GM23248 (cell line): ENCODE results near the gene KCND2. TPM values are rescaled to one million over a fixed set of nuclear protein-coding genes. Genes with fewer than 3 reads are reported as not detected.

ENCODE experiments used
- DNase-seq: peaks from one replicate; pipeline ENCODE4 v3.0.0-alpha.2; 2015
- H2AFZ ChIP-seq: fragments of 200-600 bp; sonication (generic); 2 replicates; pipeline ENCODE4 v1.6.1; 2016; ENCODE audit warnings: antibody characterized with exemption
- H3F3A ChIP-seq: fragments of 200-600 bp; sonication (generic); 2 replicates; pipeline ENCODE4 v1.6.1; 2016; ENCODE audit warnings: mild to moderate bottlenecking, antibody characterized with exemption, mixed run types; ENCODE audit not compliant: insufficient read depth
- H3K27ac ChIP-seq: fragments of 200-600 bp; sonication (generic); 2 replicates; pipeline ENCODE4 v1.5.1; 2016; ENCODE audit warnings: mild to moderate bottlenecking
- H3K27me3 ChIP-seq: fragments of 200-600 bp; sonication (generic); replicated peaks from 2 replicates; pipeline ENCODE4 v1.6.1; 2016; ENCODE audit warnings: mild to moderate bottlenecking; ENCODE audit not compliant: insufficient read depth
- H3K36me3 ChIP-seq: fragments of 200-600 bp; sonication (generic); 2 replicates; pipeline ENCODE4 v1.6.1; 2016; ENCODE audit warnings: low read depth, mild to moderate bottlenecking
- H3K4me1 ChIP-seq: fragments of 200-600 bp; sonication (generic); 2 replicates; pipeline ENCODE4 v1.6.1; 2016; ENCODE audit warnings: mild to moderate bottlenecking; ENCODE audit not compliant: insufficient read depth
- H3K4me2 ChIP-seq: fragments of 200-600 bp; sonication (generic); one replicate; pipeline ENCODE4 v1.6.1; 2016; ENCODE audit warnings: mild to moderate bottlenecking; ENCODE audit not compliant: unreplicated experiment
- H3K4me3 ChIP-seq: fragments of 200-600 bp; sonication (generic); 2 replicates; pipeline ENCODE4 v1.5.1; 2016; ENCODE audit warnings: mild to moderate bottlenecking
- H3K79me2 ChIP-seq: fragments of 200-600 bp; sonication (generic); 2 replicates; pipeline ENCODE4 v1.6.1; 2016; ENCODE audit warnings: mild to moderate bottlenecking; ENCODE audit not compliant: insufficient read depth
- H3K9ac ChIP-seq: fragments of 200-600 bp; sonication (generic); 2 replicates; pipeline ENCODE4 v1.6.1; 2016; ENCODE audit warnings: mild to moderate bottlenecking
- H3K9me2 ChIP-seq: fragments of 200-600 bp; sonication (generic); 2 replicates; pipeline ENCODE4 v1.6.1; 2016; ENCODE audit warnings: mixed run types, mild to moderate bottlenecking, moderate library complexity; ENCODE audit not compliant: insufficient read depth
- H3K9me3 ChIP-seq: fragments of 200-600 bp; sonication (generic); one replicate; pipeline ENCODE4 v1.6.1; 2017; ENCODE audit warnings: low read depth
- H4K20me1 ChIP-seq: fragments of 200-600 bp; sonication (generic); 2 replicates; pipeline ENCODE4 v1.6.0; 2016; ENCODE audit not compliant: insufficient read depth
- EZH2 ChIP-seq: fragments of 200-600 bp; sonication (generic); IDR thresholded peaks from 2 replicates; pipeline ENCODE4 v1.6.1; 2018; ENCODE audit warnings: antibody characterized with exemption, mild to moderate bottlenecking; ENCODE audit not compliant: insufficient read depth, poor library complexity, severe bottlenecking
- EZH2phosphoT487 ChIP-seq: fragments of 200-600 bp; sonication (generic); IDR thresholded peaks from 2 replicates; pipeline ENCODE4 v1.6.1; 2018; ENCODE audit warnings: antibody characterized with exemption, moderate library complexity, mild to moderate bottlenecking, low read depth; ENCODE audit not compliant: insufficient read depth
- WGBS, 2 experiments: methylation state at CpG; one replicate each; pipeline ENCODE4 v1.1.6; 2015 to 2017; ENCODE audit warnings: low lambda C conversion rate in 2 of 2, low coverage in 1 of 2; ENCODE audit errors: missing lambda C conversion rate in 2 of 2; 5-methylcytosine and 5-hydroxymethylcytosine counted together
- in situ Hi-C: fragments of 300-500 bp; cut with MboI; formaldehyde crosslinking; loops from 2 replicates; pipeline ENCODE4 v1.15.0; 2020
- polyA plus RNA-seq: library from polyadenylated mRNA; unstranded; fragments of >200 nt; fragmentation: Nextera tagmentation; extraction: Ambion mirVana; gene quantifications from 2 replicates; pipeline ENCODE4 v1.2.1, GENCODE V29; 2016
- total RNA-seq: library from RNA; depleted of rRNA; stranded (reverse); fragments of >200 nt; shearing (Covaris generic); gene quantifications from 2 replicates; pipeline ENCODE4 v1.2.3, GENCODE V29; 2014

The KCND2 gene
- total and polyA plus RNA-seq, 2 experiments from 2014 or later, result 0.35 to 1.5 TPM

DNA sequence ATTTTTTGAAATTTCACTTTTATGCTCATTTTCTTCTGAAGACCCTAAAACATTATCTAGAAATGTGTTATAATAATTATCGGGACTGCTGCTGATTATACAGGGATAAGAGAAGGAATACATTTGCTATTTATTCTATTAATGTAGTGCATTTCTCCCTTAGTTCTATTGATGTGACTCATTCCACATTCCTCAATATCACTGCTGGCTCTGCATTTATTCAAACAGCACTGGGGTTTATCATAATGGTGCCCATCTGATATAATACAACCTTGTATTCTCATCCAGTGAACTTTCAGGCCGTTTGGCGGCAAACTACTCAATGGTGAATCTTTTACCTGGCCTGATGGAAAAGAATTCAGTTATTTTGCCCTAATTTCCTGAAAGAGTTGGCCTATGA is 7.8 kb downstream of the KCND2 start:
- WGBS, 2 experiments, result 57 to 60% methylated on average over 3 of the region's 3 CpGs
- Histone ChIP-seq H3F3A (no peaks in the 10 kb centered on the region), H3K9ac (no peak overlapping the region), H3K36me3 (no peaks in the 10 kb centered on the region), H3K4me3 (no peak overlapping the region), H3K4me2 (no peak overlapping the region), H4K20me1 (no peaks in the 10 kb centered on the region), H3K27me3 (no peaks in the 10 kb centered on the region), H2AFZ (no peak overlapping the region), H3K27ac (no peak overlapping the region), H3K79me2 (no peaks in the 10 kb centered on the region), H3K9me3 (no peaks in the 10 kb centered on the region), H3K9me2 (no peaks in the 10 kb centered on the region), H3K4me1 (0 out of 2 replicates have a peak, but pooled peaks cover 3% of the 10 kb centered on the region)
- in situ Hi-C loops, result no loop called here
- TF ChIP-seq EZH2phosphoT487 (no peak), EZH2 (no peak)
- DNase-seq, result peak; percentile 45

DNA sequence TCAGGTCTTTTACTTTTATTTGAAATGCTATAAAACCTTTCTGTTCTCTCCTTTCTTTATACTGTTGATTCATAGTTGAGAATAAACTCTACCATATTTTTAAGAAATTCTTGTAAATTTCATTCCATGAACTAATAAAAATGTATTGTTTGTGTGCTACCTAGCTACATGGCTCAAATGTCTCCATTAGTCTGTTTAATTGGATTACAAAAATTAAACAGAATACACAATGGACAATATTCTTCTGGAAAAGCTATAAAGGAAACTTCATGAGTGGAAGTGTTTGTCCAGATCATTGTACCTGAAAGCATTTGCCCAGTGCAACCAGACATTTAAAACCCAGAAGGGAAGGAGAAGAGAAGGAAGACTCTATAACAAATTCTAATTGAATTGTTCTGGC is 20.1 kb downstream of the KCND2 start:
- Histone ChIP-seq H3K79me2 (no peaks in the 10 kb centered on the region), H3K4me2 (no peak overlapping the region), H3F3A (no peaks in the 10 kb centered on the region), H3K4me1 (no peaks in the 10 kb centered on the region), H4K20me1 (no peaks in the 10 kb centered on the region), H3K27me3 (no peaks in the 10 kb centered on the region), H3K9me3 (no peaks in the 10 kb centered on the region), H3K27ac (no peak overlapping the region), H3K36me3 (no peaks in the 10 kb centered on the region), H3K4me3 (no peak overlapping the region), H2AFZ (no peak overlapping the region), H3K9me2 (no peaks in the 10 kb centered on the region), H3K9ac (no peak overlapping the region)
- no peak for DNase-seq
- in situ Hi-C loops, result no loop called here
- no peak for TF ChIP-seq EZH2
- TF ChIP-seq EZH2phosphoT487, result no peak

DNA sequence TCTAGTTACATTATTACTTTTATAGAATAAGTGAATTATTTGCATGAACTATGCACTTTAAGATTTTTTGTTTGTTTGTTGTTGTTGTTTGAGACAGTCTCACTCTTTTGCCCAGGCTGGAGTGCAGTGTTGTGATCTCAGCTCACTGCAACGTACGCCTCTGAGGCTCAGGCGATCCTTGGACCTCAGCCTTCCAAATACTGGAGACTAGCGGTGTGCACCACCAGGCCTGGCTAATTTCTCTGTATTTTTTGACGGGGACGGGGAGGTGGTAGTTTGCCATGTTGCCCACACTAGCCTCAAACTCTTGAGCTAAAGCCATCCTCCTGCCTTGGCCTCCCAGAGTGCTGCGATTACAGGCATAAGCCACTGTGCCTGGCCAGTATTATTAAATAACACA is 29.2 kb downstream of the KCND2 start:
- Histone ChIP-seq H3K9ac (no peak overlapping the region), H3K9me3 (no peaks in the 10 kb centered on the region), H3K27ac (no peak overlapping the region), H3K27me3 (no peaks in the 10 kb centered on the region), H3K9me2 (no peaks in the 10 kb centered on the region), H2AFZ (no peak overlapping the region), H3K4me3 (no peak overlapping the region), H3K79me2 (no peaks in the 10 kb centered on the region), H3K4me1 (no peaks in the 10 kb centered on the region), H3K4me2 (no peak overlapping the region), H4K20me1 (no peaks in the 10 kb centered on the region), H3F3A (no peaks in the 10 kb centered on the region), H3K36me3 (no peaks in the 10 kb centered on the region)
- TF ChIP-seq EZH2 (no peak), EZH2phosphoT487 (no peak)
- no peak for DNase-seq
- in situ Hi-C loops, result no loop called here
- 73 to 86% methylated on average over 7 of the region's 7 CpGs for WGBS, 2 experiments

DNA sequence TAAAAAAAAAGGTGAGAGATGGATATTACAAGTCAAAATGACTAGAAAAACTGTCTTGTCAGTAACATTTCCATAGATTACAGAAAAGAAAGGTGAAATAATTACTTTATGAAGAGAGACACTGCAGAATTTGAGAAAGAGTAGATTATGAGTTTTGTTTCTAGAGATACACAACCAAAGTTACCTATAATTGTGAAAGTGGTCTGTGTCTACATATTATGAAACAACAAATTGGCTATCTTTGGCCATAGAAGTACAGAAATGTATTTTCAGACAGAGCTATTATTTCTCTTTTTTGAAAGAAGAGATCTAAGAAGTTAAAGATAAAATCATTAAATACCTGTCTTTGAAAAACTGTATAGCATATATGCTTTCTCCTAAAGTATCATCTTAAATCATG is 30.1 kb downstream of the KCND2 start:
- Histone ChIP-seq H3K36me3 (no peaks in the 10 kb centered on the region), H2AFZ (no peak overlapping the region), H3K9me3 (no peaks in the 10 kb centered on the region), H3K4me1 (no peaks in the 10 kb centered on the region), H3K4me3 (no peak overlapping the region), H4K20me1 (no peaks in the 10 kb centered on the region), H3K27me3 (no peaks in the 10 kb centered on the region), H3K79me2 (no peaks in the 10 kb centered on the region), H3K4me2 (no peak overlapping the region), H3K9ac (no peak overlapping the region), H3K9me2 (no peaks in the 10 kb centered on the region), H3F3A (no peaks in the 10 kb centered on the region), H3K27ac (no peak overlapping the region)
- in situ Hi-C loops, result no loop called here
- TF ChIP-seq EZH2, result no peak
- TF ChIP-seq EZH2phosphoT487, result no peak
- DNase-seq, result no peak

DNA sequence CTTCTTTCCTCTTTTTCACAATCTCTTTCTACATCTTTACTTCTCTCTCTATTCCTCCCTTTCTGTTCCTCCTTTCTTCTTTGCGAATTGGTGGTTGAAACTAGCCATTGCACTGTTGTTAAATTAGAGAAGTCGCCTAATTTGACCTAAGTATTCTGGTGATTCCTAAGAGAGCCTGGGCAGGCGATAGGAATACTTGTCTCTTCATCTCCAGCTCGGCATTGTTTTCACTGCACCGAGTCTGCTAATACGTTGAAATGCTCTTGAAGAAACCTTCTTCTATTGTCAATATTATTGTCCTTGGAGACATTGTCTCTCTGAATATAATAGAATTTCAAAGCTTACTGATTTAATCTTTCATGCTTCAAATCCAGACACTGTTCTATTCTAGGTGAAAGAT is 31.7 kb downstream of the KCND2 start:
- no peaks in the 10 kb centered on the region for H3K4me1 ChIP-seq
- no peak overlapping the region for H3K27ac ChIP-seq
- H3K27me3 ChIP-seq, result no peaks in the 10 kb centered on the region
- no peak overlapping the region for H3K4me2 ChIP-seq
- no peak for TF ChIP-seq EZH2
- TF ChIP-seq EZH2phosphoT487, result no peak
- H3F3A ChIP-seq, result no peaks in the 10 kb centered on the region
- no peaks in the 10 kb centered on the region for H3K79me2 ChIP-seq
- H3K9ac ChIP-seq, result no peak overlapping the region
- no peaks in the 10 kb centered on the region for H3K9me3 ChIP-seq
- H3K4me3 ChIP-seq, result no peak overlapping the region
- no peaks in the 10 kb centered on the region for H3K9me2 ChIP-seq
- DNase-seq, result no peak
- WGBS, 2 experiments, result 56 to 63% methylated on average over 6 of the region's 6 CpGs
- H2AFZ ChIP-seq, result no peak overlapping the region
- no peaks in the 10 kb centered on the region for H3K36me3 ChIP-seq
- H4K20me1 ChIP-seq, result no peaks in the 10 kb centered on the region
- in situ Hi-C loops, result no loop called here
